ENCODE measurements around the gene FHL1. TPM values are rescaled to one million over a fixed set of nuclear protein-coding genes. Genes with fewer than 3 reads are reported as not detected.

Gene FHL1
- total and polyA plus RNA-seq, 2 donors (not counting 3 experiments of a cell fraction or from before 2014, with no cell fraction given), result 50.6 to 59.4 TPM

DNA sequence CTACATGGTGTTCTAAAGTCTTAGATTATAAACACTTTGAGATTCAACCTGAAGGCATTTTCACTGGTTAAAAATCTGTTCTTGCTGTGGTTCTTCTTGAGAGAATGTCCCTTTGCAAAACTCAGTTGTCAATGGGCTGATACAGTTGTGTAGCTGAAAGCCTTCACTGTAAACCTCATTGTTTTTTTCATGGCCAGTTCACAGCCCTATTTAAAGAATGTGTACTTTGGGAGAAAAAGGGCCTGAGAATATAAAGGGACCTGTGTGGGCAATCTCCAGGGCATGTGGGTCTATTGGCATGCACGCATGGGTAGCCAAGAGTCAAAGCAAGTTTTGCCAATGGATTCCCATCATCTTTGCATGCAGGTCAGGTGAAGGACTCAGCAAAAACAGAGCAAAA, 111.6 kb downstream of the FHL1 start:
- FAIRE-seq (no peak), DNase-seq (ENCODE audit: low read depth, low spot score) (peak; percentile 1)
- Histone ChIP-seq H3K4me3 (replicated peaks in 1 of 3; ENCODE audit: insufficient read depth in 1 of 3, low read depth in 1 of 3, low read length in 3 of 3) (no peak overlapping the region), H2AFZ (ENCODE audit: low read depth, low read length) (no peak overlapping the region), H3K79me2 (ENCODE audit: control insufficient read depth, insufficient read depth, low read length) (no peaks in the 10 kb centered on the region), H3K36me3 (ENCODE audit: control insufficient read depth in 2 of 2, extremely low read depth in 1 of 2, insufficient read depth in 2 of 2, low read length in 2 of 2) (no peaks in the 10 kb centered on the region), H3K9me3 (replicated peaks; ENCODE audit: control insufficient read depth, insufficient read depth, low read length) (no peaks in the 10 kb centered on the region), H3K9ac (replicated peaks; ENCODE audit: extremely low read depth, insufficient read depth, low read length) (peak overlapping the region; percentile 38), H3K9me1 (replicated peaks; ENCODE audit: control insufficient read depth, extremely low read depth, insufficient read depth, low read length) (no peaks in the 10 kb centered on the region), H3K4me1 (ENCODE audit: control insufficient read depth, extremely low read depth, insufficient read depth, low read length) (peaks cover 34% of the 10 kb centered on the region), H3K27ac (ENCODE audit: insufficient read depth, low read depth, low read length) (peak overlapping the region; percentile 96), H3K4me2 (ENCODE audit: insufficient read depth, low read length) (peak overlapping the region; percentile 28), H4K20me1 (replicated peaks; ENCODE audit: control insufficient read depth, extremely low read depth, insufficient read depth, low read length) (no peaks in the 10 kb centered on the region), H3K27me3 (ENCODE audit: control insufficient read depth in 2 of 2, insufficient read depth in 2 of 2, low read length in 2 of 2) (no peaks in the 10 kb centered on the region)
- POLR2A ChIA-PET, result no interaction called here
- intact Hi-C loops (cut with micrococcal nuclease) (loop anchor here (1.0 to 2.0 kb wide), 2 partner anchors 8 to 38 kb away; partner anchors contain the start of gene MAP7D3), dilution Hi-C loops (cut with MboI; ENCODE audit: extremely low pct_ligation_motif_present, low sequenced_read_pairs) (no loop called here)
- no TSS peak for BruUV-seq (replicated peaks)
- CTCF ChIA-PET, result no interaction called here
- TF ChIP-seq MYC (IDR thresholded peaks at IDR 0.05; ENCODE audit: low read depth, low read length) (no peak), POLR2AphosphoS5 (IDR thresholded peaks at IDR 0.05; ENCODE audit: insufficient read depth, low read depth, low read length) (no peak)
- TF ChIP-seq, protein P1, sequence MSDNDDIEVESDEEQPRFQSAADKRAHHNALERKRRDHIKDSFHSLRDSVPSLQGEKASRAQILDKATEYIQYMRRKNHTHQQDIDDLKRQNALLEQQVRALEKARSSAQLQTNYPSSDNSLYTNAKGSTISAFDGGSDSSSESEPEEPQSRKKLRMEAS (IDR thresholded peaks at IDR 0.05; ENCODE audit: insufficient read depth, insufficient read length), result no peak
- TF ChIP-seq, protein P2, sequence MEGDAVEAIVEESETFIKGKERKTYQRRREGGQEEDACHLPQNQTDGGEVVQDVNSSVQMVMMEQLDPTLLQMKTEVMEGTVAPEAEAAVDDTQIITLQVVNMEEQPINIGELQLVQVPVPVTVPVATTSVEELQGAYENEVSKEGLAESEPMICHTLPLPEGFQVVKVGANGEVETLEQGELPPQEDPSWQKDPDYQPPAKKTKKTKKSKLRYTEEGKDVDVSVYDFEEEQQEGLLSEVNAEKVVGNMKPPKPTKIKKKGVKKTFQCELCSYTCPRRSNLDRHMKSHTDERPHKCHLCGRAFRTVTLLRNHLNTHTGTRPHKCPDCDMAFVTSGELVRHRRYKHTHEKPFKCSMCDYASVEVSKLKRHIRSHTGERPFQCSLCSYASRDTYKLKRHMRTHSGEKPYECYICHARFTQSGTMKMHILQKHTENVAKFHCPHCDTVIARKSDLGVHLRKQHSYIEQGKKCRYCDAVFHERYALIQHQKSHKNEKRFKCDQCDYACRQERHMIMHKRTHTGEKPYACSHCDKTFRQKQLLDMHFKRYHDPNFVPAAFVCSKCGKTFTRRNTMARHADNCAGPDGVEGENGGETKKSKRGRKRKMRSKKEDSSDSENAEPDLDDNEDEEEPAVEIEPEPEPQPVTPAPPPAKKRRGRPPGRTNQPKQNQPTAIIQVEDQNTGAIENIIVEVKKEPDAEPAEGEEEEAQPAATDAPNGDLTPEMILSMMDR (IDR thresholded peaks at IDR 0.05; ENCODE audit: extremely low read depth in 1 of 2, insufficient read depth in 1 of 2, low read depth in 1 of 2, low read length in 2 of 2), result no peak

DNA sequence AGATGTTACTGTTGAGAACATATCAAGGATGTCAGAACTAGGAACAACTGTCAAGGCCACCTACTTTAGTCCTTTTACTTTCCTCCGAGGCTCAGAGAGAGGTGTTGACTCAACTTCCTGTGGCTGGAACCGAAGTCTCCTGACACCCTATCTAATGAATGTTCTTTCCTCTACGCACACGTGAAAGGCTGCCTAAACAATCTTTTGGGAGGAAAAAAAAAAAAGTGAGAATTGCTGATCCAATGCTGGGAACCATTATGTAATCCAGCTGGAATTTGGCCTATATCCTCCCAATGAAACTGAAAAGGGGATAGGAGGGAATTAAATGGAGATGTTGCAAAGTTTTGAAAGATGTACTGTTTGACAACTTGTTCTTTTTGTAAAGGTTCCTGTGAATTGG, 112.2 kb downstream of the FHL1 start:
- no peak overlapping the region for H3K4me3 ChIP-seq (replicated peaks in 1 of 3; ENCODE audit: insufficient read depth in 1 of 3, low read depth in 1 of 3, low read length in 3 of 3)
- intact Hi-C loops (cut with micrococcal nuclease) (loop anchor here (1.0 to 2.0 kb wide), 2 partner anchors 8 to 39 kb away; partner anchors contain the start of gene MAP7D3), dilution Hi-C loops (cut with MboI; ENCODE audit: extremely low pct_ligation_motif_present, low sequenced_read_pairs) (no loop called here)
- H3K27ac ChIP-seq (ENCODE audit: insufficient read depth, low read depth, low read length), result peak overlapping the region; percentile 96
- FAIRE-seq (peak; percentile 79), DNase-seq (ENCODE audit: low read depth, low spot score) (peak; percentile 80)
- H2AFZ ChIP-seq (ENCODE audit: low read depth, low read length), result no peak overlapping the region
- no peaks in the 10 kb centered on the region for H3K36me3 ChIP-seq (ENCODE audit: control insufficient read depth in 2 of 2, extremely low read depth in 1 of 2, insufficient read depth in 2 of 2, low read length in 2 of 2)
- ChIA-PET POLR2A (no interaction called here), CTCF (no interaction called here)
- no peaks in the 10 kb centered on the region for H3K9me1 ChIP-seq (replicated peaks; ENCODE audit: control insufficient read depth, extremely low read depth, insufficient read depth, low read length)
- no peaks in the 10 kb centered on the region for H3K79me2 ChIP-seq (ENCODE audit: control insufficient read depth, insufficient read depth, low read length)
- peaks cover 34% of the 10 kb centered on the region for H3K4me1 ChIP-seq (ENCODE audit: control insufficient read depth, extremely low read depth, insufficient read depth, low read length)
- TF ChIP-seq FOS (IDR thresholded peaks at IDR 0.05; ENCODE audit: borderline replicate concordance, insufficient read depth, low read length) (peak; percentile 58), JUN (IDR thresholded peaks at IDR 0.05; ENCODE audit: borderline replicate concordance, insufficient read depth, insufficient read length, low read depth) (peak; percentile 51), EZH2 (IDR thresholded peaks at IDR 0.05; ENCODE audit: borderline replicate concordance, low read depth, low read length, severe bottlenecking) (no peak)
- no TSS peak for BruUV-seq (replicated peaks)
- H3K9me3 ChIP-seq (replicated peaks; ENCODE audit: control insufficient read depth, insufficient read depth, low read length), result no peaks in the 10 kb centered on the region
- no peaks in the 10 kb centered on the region for H3K27me3 ChIP-seq (ENCODE audit: control insufficient read depth in 2 of 2, insufficient read depth in 2 of 2, low read length in 2 of 2)
- peak overlapping the region; percentile 62 for H3K4me2 ChIP-seq (ENCODE audit: insufficient read depth, low read length)
- peak overlapping the region; percentile 65 for H3K9ac ChIP-seq (replicated peaks; ENCODE audit: extremely low read depth, insufficient read depth, low read length)
- no peaks in the 10 kb centered on the region for H4K20me1 ChIP-seq (replicated peaks; ENCODE audit: control insufficient read depth, extremely low read depth, insufficient read depth, low read length)
